CD14-positive monocyte (primary cell): Measurements from ENCODE around the gene LCP1. TPM values are rescaled to one million over a fixed set of nuclear protein-coding genes. Genes with fewer than 3 reads are reported as not detected.
A peak's percentile ranks its signal among the peaks of the same experiment; 100 is the strongest.

Experiments
- DNase-seq, 3 donors: peaks; one replicate each; pipeline ENCODE4 v3.0.0-alpha.2; 2011 to 2022
- H2AFZ ChIP-seq: 2 replicates; pipeline ENCODE4 v1.6.0; 2012; ENCODE audit warnings: mild to moderate bottlenecking, low read depth, low read length, inconsistent platforms; ENCODE audit not compliant: insufficient read depth, poor library complexity, severe bottlenecking
- H3K27ac ChIP-seq, 2 donors: 1 replicate in 1 of 2; 2 replicates in 1 of 2; pipeline ENCODE4 v1.5.1; 2012 to 2013; ENCODE audit warnings: low read length in 2 of 2, control low read depth in 1 of 2, inconsistent platforms in 1 of 2, low read depth in 1 of 2, mild to moderate bottlenecking in 1 of 2
- H3K27me3 ChIP-seq, 2 donors: one replicate each; pipeline versions ENCODE4 v1.6.0 to v1.6.1; 2011 to 2013; ENCODE audit warnings: low read length in 2 of 2; ENCODE audit not compliant: control insufficient read depth in 2 of 2, insufficient read depth in 2 of 2
- H3K36me3 ChIP-seq, 2 donors: replicated peaks in 1 of 2; 1 replicate in 1 of 2; 2 replicates in 1 of 2; pipeline versions ENCODE4 v1.5.1 to v1.6.1; 2012 to 2013; ENCODE audit warnings: low read length in 2 of 2, control low read depth in 1 of 2, inconsistent platforms in 1 of 2, mild to moderate bottlenecking in 1 of 2; ENCODE audit not compliant: insufficient read depth in 2 of 2, control insufficient read depth in 1 of 2
- H3K4me1 ChIP-seq, 2 donors: 1 replicate in 1 of 2; 2 replicates in 1 of 2; pipeline versions ENCODE4 v1.5.1 to v1.6.1; 2012 to 2013; ENCODE audit warnings: low read length in 2 of 2, control low read depth in 1 of 2, inconsistent platforms in 1 of 2, mild to moderate bottlenecking in 1 of 2, moderate library complexity in 1 of 2; ENCODE audit not compliant: insufficient read depth in 2 of 2, control insufficient read depth in 1 of 2
- H3K4me2 ChIP-seq: replicated peaks from 2 replicates; pipeline ENCODE3; 2012; ENCODE audit warnings: low read length, moderate library complexity, mild to moderate bottlenecking; ENCODE audit not compliant: poor library complexity, severe bottlenecking; ENCODE audit errors: extremely low read depth
- H3K4me3 ChIP-seq, 3 experiments: fragments of 200-600 bp in 1 of 3; sonication (generic) in 1 of 3; replicated peaks in 1 of 3; 1 replicate in 2 of 3; 2 replicates in 1 of 3; pipeline ENCODE4 v1.5.1; 2011 to 2013; ENCODE audit warnings: low read length in 3 of 3, mild to moderate bottlenecking in 3 of 3, control low read depth in 2 of 3, low read depth in 2 of 3, inconsistent platforms in 1 of 3, moderate library complexity in 1 of 3
- H3K79me2 ChIP-seq: 2 replicates; pipeline ENCODE4 v1.6.0; 2012; ENCODE audit warnings: mild to moderate bottlenecking, control low read depth, inconsistent platforms, low read length, moderate library complexity; ENCODE audit not compliant: insufficient read depth
- H3K9ac ChIP-seq: 2 replicates; pipeline ENCODE4 v1.6.0; 2017; ENCODE audit warnings: low read length, mild to moderate bottlenecking; ENCODE audit not compliant: insufficient read depth, poor library complexity, severe bottlenecking
- H3K9me3 ChIP-seq, 2 donors: replicated peaks in 1 of 2; 1 replicate in 1 of 2; 2 replicates in 1 of 2; pipeline versions ENCODE4 v1.5.1 to v1.6.1; 2012 to 2013; ENCODE audit warnings: low read length in 2 of 2, control low read depth in 1 of 2; ENCODE audit not compliant: control insufficient read depth in 1 of 2, insufficient read depth in 1 of 2
- H4K20me1 ChIP-seq: 2 replicates; pipeline ENCODE4 v1.6.0; 2012; ENCODE audit warnings: mild to moderate bottlenecking, low read length, control low read depth, moderate library complexity; ENCODE audit not compliant: insufficient read depth
- H3K27ac Mint-ChIP-seq, 7 donors: one replicate each; pipeline ENCODE4 v1.8.0; 2020; ENCODE audit warnings: mild to moderate bottlenecking in 7 of 7, mixed read lengths in 7 of 7, moderate library complexity in 6 of 7, inconsistent platforms in 2 of 7
- H3K27me3 Mint-ChIP-seq, 3 donors: one replicate each; pipeline ENCODE4 v1.8.0; 2021 to 2022; ENCODE audit warnings: low read depth in 3 of 3, mild to moderate bottlenecking in 3 of 3, mixed read lengths in 3 of 3, moderate library complexity in 3 of 3, inconsistent platforms in 1 of 3
- H3K36me3 Mint-ChIP-seq, 2 donors: one replicate each; pipeline ENCODE4 v1.8.0; 2020; ENCODE audit warnings: mixed read lengths in 2 of 2, inconsistent platforms in 1 of 2, mild to moderate bottlenecking in 1 of 2
- H3K4me1 Mint-ChIP-seq: one replicate; pipeline ENCODE4 v1.8.0; 2020; ENCODE audit warnings: mild to moderate bottlenecking, mixed read lengths
- H3K4me3 Mint-ChIP-seq, 2 donors: one replicate each; pipeline ENCODE4 v1.8.0; 2020; ENCODE audit warnings: mild to moderate bottlenecking in 2 of 2, mixed read lengths in 2 of 2, moderate library complexity in 1 of 2
- H3K9me3 Mint-ChIP-seq, 7 donors: one replicate each; pipeline ENCODE4 v1.8.0; 2020 to 2022; ENCODE audit warnings: mixed read lengths in 7 of 7, mild to moderate bottlenecking in 6 of 7, moderate library complexity in 6 of 7, inconsistent platforms in 2 of 7
- CTCF ChIP-seq: fragments of 200-600 bp; IDR thresholded peaks from one replicate; pipeline ENCODE4 v1.8.0; 2022; ENCODE audit warnings: antibody characterized with exemption, mild to moderate bottlenecking
- WGBS: methylation state at CpG from one replicate; pipeline ENCODE4 v1.1.5; 2013; ENCODE audit warnings: missing lambda C conversion rate; ENCODE audit not compliant: insufficient coverage; 5-methylcytosine and 5-hydroxymethylcytosine counted together
- intact Hi-C, 2 donors: fragments of 100-400 bp; cut with micrococcal nuclease; formaldehyde crosslinking; loops; one replicate each; pipeline versions ENCODE4 v1.15.0 to v1.15.1; 2023
- polyA plus RNA-seq, 3 donors: library from polyadenylated mRNA; depleted of rRNA in 1 of 3; unstranded in 2 of 3; stranded (reverse) in 1 of 3; fragments of 300-500 nt in 2 of 3; fragments of >200 nt in 1 of 3; fragmentation: Illumina TruSeq in 2 of 3; gene quantifications; 1 replicate in 2 of 3; 2 replicates in 1 of 3; pipeline ENCODE4 v1.2.3, GENCODE V29; 2012 to 2021

LCP1 gene
- polyA plus RNA-seq, 3 donors: 653 to 2,003 (median 1,636) TPM

GRCh38 chr13:46134961-46135522 lies 46.9 kb downstream of the LCP1 start:
- Mint-ChIP-seq H3K4me1 (no peaks in the 10 kb centered on the region), H3K36me3 (peaks cover 91 to 100% of the 10 kb centered on the region in 2 donors), H3K4me3 (no peak overlapping the region), H3K27ac (peak overlapping the region in 2 of 7 donors; percentile 25 to 59), H3K9me3 (no peaks in the 10 kb centered on the region), H3K27me3 (peaks cover 0 to 1% (median 0%) of the 10 kb centered on the region in 3 donors)
- intact Hi-C loops: no loop called here
- Histone ChIP-seq H3K4me2 (no peak overlapping the region), H3K27me3 (no peaks in the 10 kb centered on the region), H4K20me1 (peaks cover 100% of the 10 kb centered on the region), H3K27ac (peak overlapping the region in 1 of 2 donors; percentile 20), H3K4me1 (no peaks in the 10 kb centered on the region), H3K9ac (no peak overlapping the region), H3K4me3 (no peak overlapping the region), H3K36me3 (peaks cover 100% of the 10 kb centered on the region in 2 donors), H2AFZ (no peak overlapping the region), H3K79me2 (peaks cover 72% of the 10 kb centered on the region), H3K9me3 (no peaks in the 10 kb centered on the region)
- 89% methylated on average over 1 of the region's 4 CpGs for WGBS
- TF ChIP-seq CTCF: no peak
- DNase-seq: no peak

GRCh38 chr13:46134494-46134893 lies 47.5 kb downstream of the LCP1 start:
- intact Hi-C loops: no loop called here
- Histone ChIP-seq H3K27ac (peak overlapping the region in 1 of 2 donors; percentile 20), H3K4me2 (no peak overlapping the region), H3K4me3 (no peak overlapping the region), H3K36me3 (peaks cover 100% of the 10 kb centered on the region in 2 donors), H4K20me1 (peaks cover 100% of the 10 kb centered on the region), H3K79me2 (peaks cover 67% of the 10 kb centered on the region), H3K9me3 (no peaks in the 10 kb centered on the region), H3K4me1 (no peaks in the 10 kb centered on the region), H2AFZ (no peak overlapping the region), H3K27me3 (no peaks in the 10 kb centered on the region), H3K9ac (no peak overlapping the region)
- H3K4me1 Mint-ChIP-seq: no peaks in the 10 kb centered on the region
- H3K9me3 Mint-ChIP-seq: no peaks in the 10 kb centered on the region
- no peak for TF ChIP-seq CTCF
- H3K27ac Mint-ChIP-seq: no peak overlapping the region
- DNase-seq: no peak
- WGBS: no CpG with 5 or more reads among the region's 2 CpGs
- peaks cover 0 to 1% (median 0%) of the 10 kb centered on the region in 3 donors for H3K27me3 Mint-ChIP-seq
- H3K4me3 Mint-ChIP-seq: no peak overlapping the region
- H3K36me3 Mint-ChIP-seq: peaks cover 92 to 100% of the 10 kb centered on the region in 2 donors
